K562 (cell line): ENCODE data around the gene TPSG1. TPM values are rescaled to one million over a fixed set of nuclear protein-coding genes. Genes with fewer than 3 reads are reported as not detected.

Source experiments
- ATAC-seq: fragments of 200-7000 bp; cut with Tn5 transposase; 3 replicates; pipeline ENCODE4 v1.9.1; 2020; ENCODE audit warnings: moderate library complexity
- BruUV-seq: library from RNA; stranded (reverse); fragments of 400-500 nt; replicated peaks from 2 replicates; lab custom pipeline; 2021; lab: Mats Ljungman, UMichigan
- CTCF ChIA-PET: fragments of 300-600 bp; formaldehyde crosslinking; extraction: SDS; loops from one replicate; lab custom pipeline; 2021; ENCODE audit warnings: low intra/inter-chr PET ratio; lab: Yijun Ruan, JAX
- POLR2A ChIA-PET: fragments of 300-600, 350-650 bp; sonication (Branson Sonifier 250); formaldehyde crosslinking; extraction: SDS; loops from one replicate; lab custom pipeline; 2021; ENCODE audit warnings: antibody characterized with exemption, inconsistent platforms; lab: Yijun Ruan, JAX
- DNase-seq, 4 experiments: peaks; one replicate each; pipeline versions ENCODE4 v3.0.0 to v3.0.0-alpha.2; 2011 to 2018; ENCODE audit warnings: low spot score in 3 of 4, mixed read lengths in 3 of 4; ENCODE audit errors: extremely low read depth in 1 of 4
- FAIRE-seq: peaks from 2 replicates; lab custom pipeline; 2011; peaks lifted over from hg19 to GRCh38; lab: Jason Lieb, UNC
- H2AFZ ChIP-seq: 2 replicates; pipeline ENCODE4 v1.6.0; 2011; ENCODE audit warnings: low read depth, low read length, control low read depth, inconsistent platforms
- H3K27ac ChIP-seq: fragments of 200-600 bp; 3 replicates; pipeline ENCODE4 v1.8.0; 2011; ENCODE audit warnings: low read depth, mild to moderate bottlenecking, control low read depth, inconsistent platforms, low read length, moderate library complexity, mixed read lengths; ENCODE audit errors: extremely low read depth
- H3K27me3 ChIP-seq, 2 experiments: fragments of 300-600 bp in 1 of 2; 2 replicates in 1 of 2; 3 replicates in 1 of 2; pipeline versions ENCODE4 v1.6.0 to v1.8.0; 2011; ENCODE audit warnings: inconsistent platforms in 2 of 2, low read length in 2 of 2, mild to moderate bottlenecking in 1 of 2, mixed read lengths in 1 of 2, moderate library complexity in 1 of 2; ENCODE audit not compliant: control insufficient read depth in 2 of 2, insufficient read depth in 2 of 2
- H3K36me3 ChIP-seq: fragments of 300-600 bp; 3 replicates; pipeline ENCODE4 v1.8.0; 2011; ENCODE audit warnings: mild to moderate bottlenecking, low read length, inconsistent platforms; ENCODE audit not compliant: control insufficient read depth, insufficient read depth
- H3K4me1 ChIP-seq, 2 experiments: fragments of 200-600 bp in 1 of 2; replicated peaks in 1 of 2; 2 replicates in 1 of 2; 3 replicates in 1 of 2; pipeline versions ENCODE4 v1.5.1 to v1.8.0; 2011; ENCODE audit warnings: inconsistent platforms in 2 of 2, low read length in 2 of 2, mild to moderate bottlenecking in 1 of 2, mixed read lengths in 1 of 2, moderate library complexity in 1 of 2; ENCODE audit not compliant: control insufficient read depth in 2 of 2, insufficient read depth in 2 of 2
- H3K4me2 ChIP-seq: 2 replicates; pipeline ENCODE4 v1.6.1; 2011; ENCODE audit warnings: low read length, control low read depth, inconsistent platforms, mixed read lengths; ENCODE audit not compliant: insufficient read depth
- H3K4me3 ChIP-seq: fragments of 200-600 bp; sonication (generic), shearing (Covaris generic); 2 replicates; pipeline ENCODE4 v1.5.1; 2016; ENCODE audit warnings: control low read depth, inconsistent platforms
- H3K79me2 ChIP-seq: fragments of 200-600 bp; 3 replicates; pipeline ENCODE4 v1.8.0; 2011; ENCODE audit warnings: low read length, inconsistent platforms; ENCODE audit not compliant: control insufficient read depth, insufficient read depth
- H3K9ac ChIP-seq, 2 experiments: 2 replicates each; pipeline versions ENCODE4 v1.6.0 to v1.6.1; 2011; ENCODE audit warnings: low read depth in 2 of 2, low read length in 2 of 2, control low read depth in 1 of 2, inconsistent platforms in 1 of 2, mild to moderate bottlenecking in 1 of 2, mixed read lengths in 1 of 2; ENCODE audit not compliant: insufficient read depth in 1 of 2
- H3K9me1 ChIP-seq: one replicate; pipeline ENCODE4 v1.6.0; 2011; ENCODE audit warnings: inconsistent platforms, mild to moderate bottlenecking, low read length, moderate library complexity; ENCODE audit not compliant: control insufficient read depth, insufficient read depth
- H3K9me3 ChIP-seq: replicated peaks from 2 replicates; pipeline ENCODE4 v1.5.1; 2011; ENCODE audit warnings: low read depth, low read length, inconsistent platforms; ENCODE audit not compliant: control insufficient read depth, insufficient read depth
- H4K20me1 ChIP-seq: replicated peaks from 2 replicates; pipeline ENCODE4 v1.6.1; 2011; ENCODE audit warnings: low read length, inconsistent platforms, mixed read lengths; ENCODE audit not compliant: control insufficient read depth, insufficient read depth
- BHLHE40 ChIP-seq: IDR thresholded peaks from 2 replicates; pipeline ENCODE4 v1.6.1; 2011; ENCODE audit warnings: low read length, improper control_type of control experiment
- CHCHD3 ChIP-seq: fragments of 250-450 bp; sonication (Bioruptor Pico); IDR thresholded peaks from 2 replicates; pipeline ENCODE4 v2.1.2; 2022; ENCODE audit warnings: mild to moderate bottlenecking
- CXXC5 ChIP-seq: fragments of 250-450 bp; sonication (Bioruptor Pico); IDR thresholded peaks from 2 replicates; pipeline ENCODE4 v1.8.0; 2022; ENCODE audit warnings: inconsistent platforms, mild to moderate bottlenecking, moderate library complexity
- FIP1L1 ChIP-seq: fragments of 200-400 bp; formaldehyde crosslinking; IDR thresholded peaks from 2 replicates; pipeline ENCODE4 v1.6.1; 2018; ENCODE audit warnings: mild to moderate bottlenecking, low read depth, low read length; ENCODE audit not compliant: poor library complexity, severe bottlenecking
- FOXK2 ChIP-seq, 2 experiments: fragments of 450-650 bp; IDR thresholded peaks in 1 of 2; conservative IDR thresholded peaks in 1 of 2; 2 replicates each; pipeline ENCODE4 v1.6.1; 2016; ENCODE audit warnings: low read depth in 2 of 2, mild to moderate bottlenecking in 1 of 2
- HEY1 ChIP-seq: fragments of 250-450 bp; sonication (Bioruptor Pico); IDR thresholded peaks from 2 replicates; pipeline ENCODE4 v1.5.0; 2020; ENCODE audit warnings: mild to moderate bottlenecking, moderate library complexity, borderline replicate concordance
- LEF1 ChIP-seq: fragments of 450-650 bp; IDR thresholded peaks from 2 replicates; pipeline ENCODE4 v1.6.1; 2016; ENCODE audit warnings: mild to moderate bottlenecking
- MEIS2 ChIP-seq: fragments of 450-650 bp; IDR thresholded peaks from 2 replicates; pipeline ENCODE4 v1.6.1; 2014; ENCODE audit warnings: mild to moderate bottlenecking; ENCODE audit not compliant: partially characterized antibody
- NR4A1 ChIP-seq, 2 experiments: fragments of 250-450 bp in 1 of 2; fragments of 450-650 bp in 1 of 2; sonication (Bioruptor Pico) in 1 of 2; IDR thresholded peaks; 2 replicates each; pipeline versions ENCODE4 v1.4.0 to v1.6.1; 2016 to 2020; ENCODE audit warnings: mild to moderate bottlenecking in 2 of 2, missing compliant biosample characterization in 1 of 2, missing genetic modification characterization in 1 of 2, moderate library complexity in 1 of 2
- RAD51 ChIP-seq: fragments of 450-650 bp; IDR thresholded peaks from 2 replicates; pipeline ENCODE4 v1.7.1; 2016; ENCODE audit warnings: low read depth, mild to moderate bottlenecking, borderline replicate concordance
- RFX1 ChIP-seq: fragments of 450-650 bp; IDR thresholded peaks from 2 replicates; pipeline ENCODE4 v1.6.1; 2016; ENCODE audit warnings: mild to moderate bottlenecking, moderate library complexity
- SP2 ChIP-seq: IDR thresholded peaks from 2 replicates; pipeline ENCODE4 v1.6.1; 2011; ENCODE audit warnings: mild to moderate bottlenecking, low read depth, low read length, moderate library complexity; ENCODE audit not compliant: poor library complexity, severe bottlenecking; ENCODE audit errors: extremely low read depth
- TAF15 ChIP-seq: fragments of 200-400 bp; formaldehyde crosslinking; IDR thresholded peaks from 2 replicates; pipeline ENCODE4 v1.6.1; 2017; ENCODE audit warnings: mild to moderate bottlenecking, low read depth, low read length, moderate library complexity
- ZNF143 ChIP-seq: sonication (generic); formaldehyde crosslinking; IDR thresholded peaks from 2 replicates; pipeline ENCODE4 v1.9.0; 2022; ENCODE audit warnings: mild to moderate bottlenecking, missing genetic modification reagents
- ZNF778 ChIP-seq: fragments of 450-650 bp; formaldehyde crosslinking; IDR thresholded peaks from 2 replicates; pipeline ENCODE4 v1.4.0; 2020; ENCODE audit warnings: mild to moderate bottlenecking, moderate library complexity
- WGBS: fragments of 100-300 bp; shearing (Covaris generic); methylation state at CpG from one replicate; pipeline ENCODE4 v1.1.6; 2016; ENCODE audit warnings: low coverage, mixed read lengths; ENCODE audit not compliant: insufficient coverage; ENCODE audit errors: missing lambda C conversion rate; 5-methylcytosine and 5-hydroxymethylcytosine counted together
- in situ Hi-C: fragments of 300-500 bp; cut with MboI; formaldehyde crosslinking; loops from 4 replicates; pipeline ENCODE4 v1.15.0; 2018; ENCODE audit warnings: inconsistent platforms, mixed read lengths
- intact Hi-C: fragments of 100-400 bp; cut with micrococcal nuclease; formaldehyde crosslinking; loops from 2 replicates; pipeline ENCODE4 v1.14.2; 2022
- polyA plus RNA-seq, 8 experiments: library from polyadenylated mRNA; depleted of rRNA in 4 of 8; stranded (reverse) in 5 of 8; unstranded in 3 of 8; fragments of >200 nt; fragmentation: Nextera tagmentation in 2 of 8; fragmentation: Illumina TruSeq in 1 of 8; extraction: Ambion mirVana in 2 of 8; extraction: Trizol in 1 of 8; gene quantifications; 2 replicates each; pipeline versions ENCODE4 v1.2.1 to v1.2.3, GENCODE V29; 2011 to 2014; ENCODE audit warnings: inconsistent platforms in 1 of 8, missing spikeins in 1 of 8
- total RNA-seq, 7 experiments: library from RNA; depleted of rRNA in 6 of 7; stranded (reverse); fragments of >200 nt in 6 of 7; fragmentation: Illumina TruSeq in 2 of 7; extraction: Trizol in 2 of 7; gene quantifications; 2 replicates each; pipeline versions ENCODE4 v1.2.1 to v1.2.3, GENCODE V29; 2011 to 2021; ENCODE audit warnings: low replicate concordance in 1 of 7
- TF ChIP-seq, protein P1 (sequence below): sonication (generic); formaldehyde crosslinking; IDR thresholded peaks from 2 replicates; pipeline ENCODE4 v1.9.0; 2022; ENCODE audit warnings: mild to moderate bottlenecking, missing genetic modification reagents
- TF ChIP-seq, protein P2 (sequence below): fragments of 250-450 bp; sonication (Bioruptor Pico); IDR thresholded peaks from 2 replicates; pipeline ENCODE4 v1.4.0; 2020; ENCODE audit warnings: mild to moderate bottlenecking
- TF ChIP-seq, protein P3 (sequence below), 3 experiments: IDR thresholded peaks in 2 of 3; conservative IDR thresholded peaks in 1 of 3; 2 replicates each; pipeline ENCODE4 v1.5.1; 2011 to 2012; ENCODE audit warnings: low read length in 3 of 3, mild to moderate bottlenecking in 3 of 3, control low read depth in 2 of 3, improper control_type of control experiment in 1 of 3, inconsistent platforms in 1 of 3, low read depth in 1 of 3, mixed read lengths in 1 of 3, moderate library complexity in 1 of 3; ENCODE audit not compliant: insufficient read depth in 2 of 3

TPSG1 gene
- total and polyA plus RNA-seq, 9 of the 15 experiments (the other 6 are each of a cell fraction or from before 2014, with no cell fraction given) = not detected

DNA sequence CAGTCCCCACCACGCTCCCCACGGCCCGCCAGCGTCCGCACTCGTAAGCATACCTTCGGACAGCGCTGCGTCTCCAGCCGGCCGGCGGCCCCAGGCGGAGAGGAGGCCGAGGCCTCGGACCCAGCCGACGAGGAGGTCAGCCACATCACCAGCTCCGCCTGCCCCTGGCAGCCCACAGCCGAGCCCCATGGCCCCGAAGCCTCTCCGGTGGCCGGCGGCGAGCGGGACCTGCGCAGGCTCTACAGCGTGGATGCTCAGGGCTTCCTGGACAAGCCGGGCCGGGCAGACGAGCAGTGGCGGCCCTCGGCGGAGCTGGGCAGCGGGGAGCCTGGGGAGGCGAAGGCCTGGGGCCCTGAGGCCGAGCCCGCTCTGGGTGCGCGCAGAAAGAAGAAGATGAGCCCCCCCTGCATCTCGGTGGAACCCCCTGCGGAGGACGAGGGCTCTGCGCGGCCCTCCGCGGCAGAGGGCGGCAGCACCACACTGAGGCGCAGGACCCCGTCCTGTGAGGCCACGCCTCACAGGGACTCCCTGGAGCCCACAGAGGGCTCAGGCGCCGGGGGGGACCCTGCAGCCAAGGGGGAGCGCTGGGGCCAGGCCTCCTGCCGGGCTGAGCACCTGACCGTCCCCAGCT, 4.9 kb downstream of the TPSG1 start:
- Histone ChIP-seq H3K9me1 (no peaks in the 10 kb centered on the region), H3K79me2 (no peaks in the 10 kb centered on the region), H3K36me3 (no peaks in the 10 kb centered on the region), H3K9ac (no peak overlapping the region), H3K27ac (no peak overlapping the region), H3K4me3 (peak overlapping the region; percentile 24; the same call in 1 of the 2 replicates), H3K4me2 (no peak overlapping the region), H4K20me1 (peaks cover 20% of the 10 kb centered on the region), H3K4me1 (peaks cover 0 to 75% of the 10 kb centered on the region in 2 experiments; a peak in 2 of 5 replicates), H2AFZ (no peak overlapping the region), H3K27me3 (peaks cover 55 to 93% of the 10 kb centered on the region in 2 experiments), H3K9me3 (no peaks in the 10 kb centered on the region)
- ATAC-seq (peak; percentile 78), FAIRE-seq (no peak), DNase-seq (peak in 3 of 4 experiments; percentile 35 to 51 (median 43))
- intact Hi-C loops (no loop called here), in situ Hi-C loops (no loop called here)
- ChIA-PET CTCF (no interaction called here), POLR2A (no interaction called here)
- no TSS peak for BruUV-seq
- WGBS = 15% methylated on average over 27 of the region's 55 CpGs
- TF ChIP-seq, protein P1, sequence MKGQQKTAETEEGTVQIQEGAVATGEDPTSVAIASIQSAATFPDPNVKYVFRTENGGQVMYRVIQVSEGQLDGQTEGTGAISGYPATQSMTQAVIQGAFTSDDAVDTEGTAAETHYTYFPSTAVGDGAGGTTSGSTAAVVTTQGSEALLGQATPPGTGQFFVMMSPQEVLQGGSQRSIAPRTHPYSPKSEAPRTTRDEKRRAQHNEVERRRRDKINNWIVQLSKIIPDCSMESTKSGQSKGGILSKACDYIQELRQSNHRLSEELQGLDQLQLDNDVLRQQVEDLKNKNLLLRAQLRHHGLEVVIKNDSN (CRISPR knock-in tag) = peak; percentile 17; the same call in 1 of the 2 replicates
- no peak for TF ChIP-seq CHCHD3 (CRISPR knock-in tag)
- no peak for TF ChIP-seq TAF15
- TF ChIP-seq ZNF143 (CRISPR knock-in tag) = peak; percentile 30; the same call in 1 of the 2 replicates
- TF ChIP-seq HEY1 = no peak
- no peak for TF ChIP-seq RAD51
- no peak for TF ChIP-seq RFX1
- TF ChIP-seq, protein P2, sequence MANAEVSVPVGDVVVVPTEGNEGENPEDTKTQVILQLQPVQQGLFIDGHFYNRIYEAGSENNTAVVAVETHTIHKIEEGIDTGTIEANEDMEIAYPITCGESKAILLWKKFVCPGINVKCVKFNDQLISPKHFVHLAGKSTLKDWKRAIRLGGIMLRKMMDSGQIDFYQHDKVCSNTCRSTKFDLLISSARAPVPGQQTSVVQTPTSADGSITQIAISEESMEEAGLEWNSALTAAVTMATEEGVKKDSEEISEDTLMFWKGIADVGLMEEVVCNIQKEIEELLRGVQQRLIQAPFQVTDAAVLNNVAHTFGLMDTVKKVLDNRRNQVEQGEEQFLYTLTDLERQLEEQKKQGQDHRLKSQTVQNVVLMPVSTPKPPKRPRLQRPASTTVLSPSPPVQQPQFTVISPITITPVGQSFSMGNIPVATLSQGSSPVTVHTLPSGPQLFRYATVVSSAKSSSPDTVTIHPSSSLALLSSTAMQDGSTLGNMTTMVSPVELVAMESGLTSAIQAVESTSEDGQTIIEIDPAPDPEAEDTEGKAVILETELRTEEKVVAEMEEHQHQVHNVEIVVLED (CRISPR knock-in tag) = no peak
- TF ChIP-seq LEF1 = no peak
- TF ChIP-seq, protein P3, sequence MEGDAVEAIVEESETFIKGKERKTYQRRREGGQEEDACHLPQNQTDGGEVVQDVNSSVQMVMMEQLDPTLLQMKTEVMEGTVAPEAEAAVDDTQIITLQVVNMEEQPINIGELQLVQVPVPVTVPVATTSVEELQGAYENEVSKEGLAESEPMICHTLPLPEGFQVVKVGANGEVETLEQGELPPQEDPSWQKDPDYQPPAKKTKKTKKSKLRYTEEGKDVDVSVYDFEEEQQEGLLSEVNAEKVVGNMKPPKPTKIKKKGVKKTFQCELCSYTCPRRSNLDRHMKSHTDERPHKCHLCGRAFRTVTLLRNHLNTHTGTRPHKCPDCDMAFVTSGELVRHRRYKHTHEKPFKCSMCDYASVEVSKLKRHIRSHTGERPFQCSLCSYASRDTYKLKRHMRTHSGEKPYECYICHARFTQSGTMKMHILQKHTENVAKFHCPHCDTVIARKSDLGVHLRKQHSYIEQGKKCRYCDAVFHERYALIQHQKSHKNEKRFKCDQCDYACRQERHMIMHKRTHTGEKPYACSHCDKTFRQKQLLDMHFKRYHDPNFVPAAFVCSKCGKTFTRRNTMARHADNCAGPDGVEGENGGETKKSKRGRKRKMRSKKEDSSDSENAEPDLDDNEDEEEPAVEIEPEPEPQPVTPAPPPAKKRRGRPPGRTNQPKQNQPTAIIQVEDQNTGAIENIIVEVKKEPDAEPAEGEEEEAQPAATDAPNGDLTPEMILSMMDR (IDR thresholded peaks at IDR 0.05 in 2 of 3, conservative IDR thresholded peaks at IDR 0.05 in 1 of 3; ENCODE audit: insufficient read depth in 2 of 3, low read depth in 1 of 3, low read length in 3 of 3) = 0 out of 6 replicates have a peak, but pooled peaks of 1 of the 3 experiments have one; percentile 23
- no peak for TF ChIP-seq MEIS2
- TF ChIP-seq SP2 = peak; percentile 33
- peak; percentile 15 for TF ChIP-seq FIP1L1
- no peak for TF ChIP-seq CXXC5 (CRISPR knock-in tag)
- TF ChIP-seq NR4A1 (CRISPR knock-in tag; IDR thresholded peaks at IDR 0.05) = no peak
- no peak for TF ChIP-seq NR4A1 (tag; IDR thresholded peaks at IDR 0.05)
- no peak for TF ChIP-seq FOXK2 (conservative IDR thresholded peaks at IDR 0.05 in 1 of 2, IDR thresholded peaks at IDR 0.05 in 1 of 2; ENCODE audit: low read depth in 2 of 2)
- no peak for TF ChIP-seq ZNF778 (CRISPR knock-in tag)
- no peak for TF ChIP-seq BHLHE40
